SU-DHL-6 (cell line): ENCODE results near the gene AKT1.

ENCODE experiments used
- H2AFZ ChIP-seq: fragments of 200-600 bp; sonication (generic); 2 replicates; pipeline ENCODE4 v1.6.1; 2014; ENCODE audit warnings: low read depth, mild to moderate bottlenecking, moderate library complexity, mixed read lengths, antibody characterized with exemption, low read length; ENCODE audit not compliant: severe bottlenecking
- H3F3A ChIP-seq: fragments of 200-600 bp; shearing (Covaris generic); 2 replicates; pipeline ENCODE4 v1.6.0; 2016; ENCODE audit warnings: antibody characterized with exemption, mild to moderate bottlenecking; ENCODE audit not compliant: insufficient read depth
- H3K27ac ChIP-seq: fragments of 200-600 bp; sonication (generic); 2 replicates; pipeline ENCODE4 v1.5.1; 2016; ENCODE audit warnings: low read depth, mild to moderate bottlenecking, low read length, moderate library complexity, mixed read lengths
- H3K27me3 ChIP-seq: fragments of 200-600 bp; sonication (generic), shearing (Covaris generic); 2 replicates; pipeline ENCODE4 v1.6.0; 2014; ENCODE audit warnings: mild to moderate bottlenecking, low read length
- H3K36me3 ChIP-seq: fragments of 200-600 bp; sonication (generic); 2 replicates; pipeline ENCODE4 v1.6.1; 2014; ENCODE audit warnings: mild to moderate bottlenecking, low read length, mixed read lengths
- H3K4me2 ChIP-seq: fragments of 300-600, 200-600 bp; shearing (Covaris generic), sonication (generic); 2 replicates; pipeline ENCODE4 v1.6.0; 2014; ENCODE audit warnings: low read length, low read depth, mild to moderate bottlenecking; ENCODE audit not compliant: poor library complexity, severe bottlenecking
- H3K4me3 ChIP-seq: fragments of 200-600 bp; sonication (generic); 2 replicates; pipeline ENCODE4 v1.5.1; 2014; ENCODE audit warnings: antibody characterized with exemption, low read length, mild to moderate bottlenecking, mixed read lengths; ENCODE audit not compliant: insufficient read depth, poor library complexity, severe bottlenecking
- H3K79me2 ChIP-seq: fragments of 200-600 bp; sonication (generic); 2 replicates; pipeline ENCODE4 v1.6.1; 2014; ENCODE audit warnings: mild to moderate bottlenecking, low read length, moderate library complexity; ENCODE audit not compliant: insufficient read depth
- H3K9ac ChIP-seq: fragments of 200-600 bp; sonication (generic); 2 replicates; pipeline ENCODE4 v1.7.0; 2014; ENCODE audit warnings: mild to moderate bottlenecking, low read length
- H3K9me2 ChIP-seq: fragments of 200-600 bp; sonication (generic); replicated peaks from 2 replicates; pipeline ENCODE4 v1.6.1; 2014; ENCODE audit warnings: low read length; ENCODE audit not compliant: insufficient read depth
- H3K9me3 ChIP-seq: fragments of 200-600 bp; sonication (generic); 2 replicates; pipeline ENCODE4 v1.6.1; 2014; ENCODE audit warnings: low read length, mixed read lengths; ENCODE audit not compliant: insufficient read depth
- H4K20me1 ChIP-seq: fragments of 200-600 bp; sonication (generic); 2 replicates; pipeline ENCODE4 v1.6.1; 2014; ENCODE audit warnings: low read depth, mild to moderate bottlenecking, antibody characterized with exemption, low read length, moderate library complexity, mixed read lengths
- EZH2phosphoT487 ChIP-seq: fragments of 200-600 bp; sonication (generic), shearing (Covaris generic); conservative IDR thresholded peaks from 2 replicates; pipeline ENCODE4 v1.6.1; 2018; ENCODE audit warnings: mild to moderate bottlenecking, antibody characterized with exemption, low read length, moderate library complexity, mixed read lengths
- TF ChIP-seq, protein P1 (sequence below): fragments of 200-600 bp; sonication (generic); IDR thresholded peaks from one replicate; pipeline ENCODE4 v1.5.1; 2017; ENCODE audit warnings: antibody characterized with exemption, mild to moderate bottlenecking, low read length, moderate library complexity; ENCODE audit not compliant: insufficient read depth, poor library complexity, severe bottlenecking

Gene AKT1

DNA sequence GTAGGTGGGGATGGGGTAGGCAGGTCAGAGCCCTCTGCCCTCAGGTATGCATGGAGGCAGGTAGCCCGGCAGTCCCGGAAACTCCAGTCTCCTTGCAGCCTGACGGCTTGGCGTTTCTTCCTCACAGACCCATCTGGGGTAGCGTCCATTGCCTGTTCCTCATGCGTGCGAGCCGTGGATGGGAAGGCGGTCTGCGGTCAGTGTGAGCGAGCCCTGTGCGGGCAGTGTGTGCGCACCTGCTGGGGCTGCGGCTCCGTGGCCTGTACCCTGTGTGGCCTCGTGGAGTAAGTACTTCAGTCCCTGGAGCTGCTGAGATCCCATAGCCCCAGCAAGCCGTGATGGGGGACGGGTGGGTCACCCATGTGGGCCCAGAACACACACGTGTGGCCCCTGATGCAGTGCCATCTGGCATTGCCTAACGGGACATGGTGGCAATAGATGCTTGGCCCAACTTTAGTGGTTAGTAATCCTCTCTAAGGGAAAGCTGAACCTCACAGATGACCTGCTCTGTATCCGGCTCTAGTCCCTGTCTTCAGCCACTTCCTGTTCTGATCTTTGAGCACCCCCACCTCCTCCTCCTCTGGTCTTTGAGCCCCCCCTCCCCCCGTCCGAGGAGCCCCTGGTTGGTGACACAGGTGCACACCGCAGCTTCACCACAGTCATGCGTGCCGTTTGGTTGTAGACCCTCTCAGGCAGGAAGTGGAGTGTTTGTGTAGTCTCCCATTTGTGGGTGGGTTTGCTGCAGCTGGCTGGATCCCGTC lies 38.9 kb downstream of the AKT1 start:
- no peaks in the 10 kb centered on the region for H3K9me2 ChIP-seq
- H3K9me3 ChIP-seq = no peaks in the 10 kb centered on the region
- H3K27ac ChIP-seq = no peak overlapping the region
- no peaks in the 10 kb centered on the region for H3F3A ChIP-seq
- no peak overlapping the region for H3K9ac ChIP-seq
- H2AFZ ChIP-seq = no peak overlapping the region
- no peaks in the 10 kb centered on the region for H3K27me3 ChIP-seq
- no peaks in the 10 kb centered on the region for H3K36me3 ChIP-seq
- no peak overlapping the region for H3K4me2 ChIP-seq
- no peaks in the 10 kb centered on the region; the same call in 1 of the 2 replicates for H4K20me1 ChIP-seq
- TF ChIP-seq, protein P1, sequence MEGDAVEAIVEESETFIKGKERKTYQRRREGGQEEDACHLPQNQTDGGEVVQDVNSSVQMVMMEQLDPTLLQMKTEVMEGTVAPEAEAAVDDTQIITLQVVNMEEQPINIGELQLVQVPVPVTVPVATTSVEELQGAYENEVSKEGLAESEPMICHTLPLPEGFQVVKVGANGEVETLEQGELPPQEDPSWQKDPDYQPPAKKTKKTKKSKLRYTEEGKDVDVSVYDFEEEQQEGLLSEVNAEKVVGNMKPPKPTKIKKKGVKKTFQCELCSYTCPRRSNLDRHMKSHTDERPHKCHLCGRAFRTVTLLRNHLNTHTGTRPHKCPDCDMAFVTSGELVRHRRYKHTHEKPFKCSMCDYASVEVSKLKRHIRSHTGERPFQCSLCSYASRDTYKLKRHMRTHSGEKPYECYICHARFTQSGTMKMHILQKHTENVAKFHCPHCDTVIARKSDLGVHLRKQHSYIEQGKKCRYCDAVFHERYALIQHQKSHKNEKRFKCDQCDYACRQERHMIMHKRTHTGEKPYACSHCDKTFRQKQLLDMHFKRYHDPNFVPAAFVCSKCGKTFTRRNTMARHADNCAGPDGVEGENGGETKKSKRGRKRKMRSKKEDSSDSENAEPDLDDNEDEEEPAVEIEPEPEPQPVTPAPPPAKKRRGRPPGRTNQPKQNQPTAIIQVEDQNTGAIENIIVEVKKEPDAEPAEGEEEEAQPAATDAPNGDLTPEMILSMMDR = no peak
- TF ChIP-seq EZH2phosphoT487 = no peak
- H3K4me3 ChIP-seq = no peak overlapping the region
- H3K79me2 ChIP-seq = peaks cover 32% of the 10 kb centered on the region

DNA sequence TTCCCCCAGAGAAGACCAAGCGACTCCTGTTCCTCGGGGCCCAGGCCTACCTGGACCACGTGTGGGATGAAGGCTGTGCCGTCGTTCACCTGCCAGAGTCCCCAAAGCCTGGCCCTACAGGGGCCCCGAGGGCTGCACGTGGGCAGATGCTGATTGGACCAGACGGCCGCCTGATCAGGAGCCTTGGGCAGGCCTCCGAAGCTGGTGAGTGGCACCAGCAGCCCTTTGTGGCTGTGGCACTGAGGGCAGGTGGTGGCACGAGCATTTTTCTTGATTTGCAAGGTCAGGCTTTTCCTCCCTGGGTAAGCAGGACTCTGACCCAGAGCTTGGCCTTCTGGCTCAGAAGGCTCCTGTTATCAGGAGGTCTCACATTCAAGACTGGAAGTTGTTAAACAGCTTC lies 39.9 kb downstream of the AKT1 start:
- no peaks in the 10 kb centered on the region for H3K9me2 ChIP-seq
- no peak overlapping the region for H3K4me2 ChIP-seq
- H4K20me1 ChIP-seq = no peaks in the 10 kb centered on the region; the same call in 1 of the 2 replicates
- H3K4me3 ChIP-seq = no peak overlapping the region
- no peaks in the 10 kb centered on the region for H3K9me3 ChIP-seq
- no peak for TF ChIP-seq EZH2phosphoT487
- TF ChIP-seq, protein P1 = no peak
- no peaks in the 10 kb centered on the region for H3K27me3 ChIP-seq
- H3F3A ChIP-seq = no peaks in the 10 kb centered on the region
- no peaks in the 10 kb centered on the region for H3K36me3 ChIP-seq
- no peak overlapping the region for H3K9ac ChIP-seq
- H2AFZ ChIP-seq = no peak overlapping the region
- H3K79me2 ChIP-seq = peaks cover 32% of the 10 kb centered on the region
- H3K27ac ChIP-seq = no peak overlapping the region

DNA sequence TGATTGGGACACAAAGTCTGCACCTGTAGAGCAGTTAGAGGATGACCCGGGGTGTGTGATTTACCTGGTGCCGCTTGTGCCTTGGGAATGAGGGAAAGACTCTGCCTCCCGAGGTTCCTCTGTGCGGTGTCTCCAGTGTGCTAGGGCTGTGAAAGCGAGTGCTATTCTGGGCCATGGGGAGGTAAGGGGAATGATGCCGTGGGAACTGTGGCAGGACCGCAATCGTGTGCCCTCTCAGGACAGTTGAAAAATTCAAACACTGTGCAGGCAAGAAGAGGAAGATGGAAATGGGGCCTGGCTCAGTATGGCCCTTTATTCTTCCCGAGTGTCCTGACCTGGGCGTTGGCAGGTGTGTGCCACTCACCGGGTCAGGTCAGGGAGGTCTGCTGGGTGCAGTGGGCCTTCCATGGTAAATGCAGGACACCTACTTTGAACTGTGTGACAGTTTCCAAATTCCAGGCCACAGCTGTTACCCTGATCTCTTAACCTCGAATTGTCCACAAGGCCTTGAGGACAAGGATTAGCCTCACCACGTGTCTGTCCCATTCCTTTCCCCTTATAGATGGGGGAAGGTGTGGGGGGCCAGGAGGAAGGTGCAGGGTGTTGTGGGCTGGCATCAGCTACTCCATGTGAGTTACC lies 41.2 kb downstream of the AKT1 start:
- Histone ChIP-seq H2AFZ (no peak overlapping the region), H3K9me2 (no peaks in the 10 kb centered on the region), H3K79me2 (peaks cover 32% of the 10 kb centered on the region), H3K27ac (no peak overlapping the region), H3K27me3 (no peaks in the 10 kb centered on the region), H3K4me2 (peak overlapping the region; percentile 65), H3F3A (no peaks in the 10 kb centered on the region), H3K9ac (peak overlapping the region; percentile 95), H3K4me3 (peak overlapping the region; percentile 73), H3K9me3 (no peaks in the 10 kb centered on the region), H4K20me1 (no peaks in the 10 kb centered on the region; the same call in 1 of the 2 replicates), H3K36me3 (no peaks in the 10 kb centered on the region)
- TF ChIP-seq EZH2phosphoT487 = no peak
- TF ChIP-seq, protein P1 = no peak
